GM12878 (cell line): Measurements from ENCODE around the gene COL9A1. TPM values are rescaled to one million over a fixed set of nuclear protein-coding genes. Genes with fewer than 3 reads are reported as not detected.

Experiments
- ATAC-seq: fragments of 200-7000 bp; cut with Tn5 transposase; 3 replicates; pipeline ENCODE4 v1.9.1; 2020; ENCODE audit warnings: mild to moderate bottlenecking, moderate library complexity
- Bru-seq: library from RNA; stranded (reverse); fragments of 400-500 nt; gene quantifications from one replicate; lab custom pipeline; 2021; lab: Mats Ljungman, UMichigan
- BruChase-seq, 2 experiments: library from RNA; stranded (reverse); fragments of 400-500 nt; gene quantifications; one replicate each; lab custom pipeline; 2021; lab: Mats Ljungman, UMichigan
- BruUV-seq: library from RNA; stranded (reverse); fragments of 400-500 nt; replicated peaks from 2 replicates; lab custom pipeline; 2021; lab: Mats Ljungman, UMichigan
- CTCF ChIA-PET: fragments of 300-600 bp; sonication (Branson Sonifier 250); formaldehyde crosslinking; extraction: SDS; loops from one replicate; lab custom pipeline; 2021; ENCODE audit warnings: inconsistent platforms; lab: Yijun Ruan, JAX
- POLR2A ChIA-PET: fragments of 350-600 bp; formaldehyde crosslinking; extraction: SDS; loops from one replicate; lab custom pipeline; 2021; ENCODE audit warnings: inconsistent platforms; lab: Charles Lee
- RAD21 ChIA-PET: fragments of 300-600 bp; sonication (Branson Sonifier 250); formaldehyde crosslinking; loops from one replicate; lab custom pipeline; 2023; ENCODE audit warnings: antibody characterized with exemption; ENCODE audit not compliant: unreplicated experiment; lab: Charles Lee
- SMC1A ChIA-PET: fragments of 300-600 bp; sonication (Branson Sonifier 250); formaldehyde crosslinking; loops from one replicate; lab custom pipeline; 2023; ENCODE audit not compliant: unreplicated experiment, uncharacterized antibody; lab: Charles Lee
- DNase-seq: peaks from one replicate; pipeline ENCODE4 v3.0.0-alpha.2; 2011; ENCODE audit warnings: low read depth, low spot score
- FAIRE-seq: peaks from 3 replicates; lab custom pipeline; 2011; peaks lifted over from hg19 to GRCh38; lab: Jason Lieb, UNC
- H2AFZ ChIP-seq: 2 replicates; pipeline ENCODE4 v1.6.0; 2011; ENCODE audit warnings: low read depth, low read length, control low read depth; ENCODE audit not compliant: control insufficient read depth
- H3K27ac ChIP-seq: 2 replicates; pipeline ENCODE4 v1.5.1; 2011; ENCODE audit warnings: control low read depth; ENCODE audit not compliant: control insufficient read depth, insufficient read depth
- H3K27me3 ChIP-seq, 2 experiments: replicated peaks in 1 of 2; 2 replicates each; pipeline versions ENCODE4 v1.6.0 to v1.6.1; 2011; ENCODE audit warnings: low read length in 1 of 2; ENCODE audit not compliant: control insufficient read depth in 2 of 2, insufficient read depth in 2 of 2
- H3K36me3 ChIP-seq, 2 experiments: 2 replicates each; pipeline ENCODE4 v1.5.1; 2011; ENCODE audit warnings: low read length in 1 of 2; ENCODE audit not compliant: control insufficient read depth in 2 of 2, insufficient read depth in 2 of 2
- H3K4me1 ChIP-seq: 2 replicates; pipeline ENCODE4 v1.6.1; 2011; ENCODE audit warnings: mild to moderate bottlenecking, low read length, moderate library complexity, mixed read lengths; ENCODE audit not compliant: control insufficient read depth, insufficient read depth
- H3K4me2 ChIP-seq: 2 replicates; pipeline ENCODE4 v1.6.0; 2011; ENCODE audit warnings: control low read depth; ENCODE audit not compliant: control insufficient read depth, insufficient read depth
- H3K4me3 ChIP-seq: fragments of 200-600 bp; sonication (generic); 2 replicates; pipeline ENCODE4 v1.5.1; 2016
- H3K79me2 ChIP-seq: 2 replicates; pipeline ENCODE4 v1.6.0; 2011; ENCODE audit warnings: low read length; ENCODE audit not compliant: control insufficient read depth, insufficient read depth
- H3K9ac ChIP-seq: 2 replicates; pipeline ENCODE4 v1.8.0; 2011; ENCODE audit warnings: low read length, control low read depth, mixed read lengths; ENCODE audit not compliant: control insufficient read depth, insufficient read depth
- H3K9me3 ChIP-seq: replicated peaks from 3 replicates; pipeline ENCODE4 v1.5.1; 2011; ENCODE audit warnings: mild to moderate bottlenecking, low read length; ENCODE audit not compliant: control insufficient read depth, insufficient read depth
- H4K20me1 ChIP-seq: 2 replicates; pipeline ENCODE4 v1.6.0; 2011; ENCODE audit not compliant: control insufficient read depth, insufficient read depth
- CHD2 ChIP-seq: IDR thresholded peaks from 2 replicates; pipeline ENCODE4 v1.6.1; 2011; ENCODE audit warnings: low read depth, low read length, improper control_type of control experiment, borderline replicate concordance
- CREB1 ChIP-seq: IDR thresholded peaks from 2 replicates; pipeline ENCODE4 v1.6.1; 2012; ENCODE audit warnings: low read depth, mild to moderate bottlenecking, inconsistent platforms
- KAT2A ChIP-seq: conservative IDR thresholded peaks from 2 replicates; pipeline ENCODE4 v1.6.1; 2011; ENCODE audit warnings: low read depth, low read length; ENCODE audit not compliant: control insufficient read depth
- LARP7 ChIP-seq: fragments of 450-650 bp; IDR thresholded peaks from 2 replicates; pipeline ENCODE4 v1.6.1; 2017; ENCODE audit warnings: mild to moderate bottlenecking
- MTA3 ChIP-seq: IDR thresholded peaks from 2 replicates; pipeline ENCODE4 v1.6.1; 2012; ENCODE audit warnings: low read length, inconsistent platforms, borderline replicate concordance
- PML ChIP-seq: IDR thresholded peaks from 2 replicates; pipeline ENCODE4 v1.6.1; 2012; ENCODE audit warnings: low read length, inconsistent platforms
- POLR2A ChIP-seq: IDR thresholded peaks from 2 replicates; pipeline ENCODE4 v1.6.1; 2011; ENCODE audit warnings: low read depth, mild to moderate bottlenecking, low read length
- SMC3 ChIP-seq: IDR thresholded peaks from 2 replicates; pipeline ENCODE4 v1.6.1; 2011; ENCODE audit warnings: low read length, improper control_type of control experiment, borderline replicate concordance
- WRNIP1 ChIP-seq: IDR thresholded peaks from 2 replicates; pipeline ENCODE4 v1.6.1; 2011; ENCODE audit warnings: low read depth, low read length, improper control_type of control experiment, borderline replicate concordance
- WGBS: methylation state at CpG from one replicate; pipeline ENCODE4 v1.1.6; 2016; ENCODE audit warnings: low lambda C conversion rate; ENCODE audit not compliant: insufficient replicate concordance, insufficient coverage; ENCODE audit errors: missing lambda C conversion rate; 5-methylcytosine and 5-hydroxymethylcytosine counted together
- in situ Hi-C: fragments of 300-500 bp; cut with MboI; formaldehyde crosslinking; loops from 9 replicates; pipeline ENCODE4 v1.14.3; 2018; ENCODE audit warnings: mixed read lengths
- intact Hi-C: fragments of 100-400 bp; cut with micrococcal nuclease; formaldehyde crosslinking; loops from one replicate; pipeline ENCODE4 v1.14.2; 2022; ENCODE audit not compliant: unreplicated experiment
- long read RNA-seq, 2 experiments: library from polyadenylated mRNA; unstranded; transcript quantifications; one replicate each; pipeline ENCODE4 v2.0.0, GENCODE V29; 2019 to 2020
- polyA minus RNA-seq, 3 experiments: library from RNA; depleted of rRNA, polyadenylated mRNA; stranded (reverse); fragments of >200 nt; gene quantifications; 2 replicates each; pipeline ENCODE4 v1.2.3, GENCODE V29; 2011
- polyA plus RNA-seq, 11 experiments: library from polyadenylated mRNA; depleted of rRNA in 4 of 11; unstranded in 6 of 11; stranded (reverse) in 5 of 11; fragments of >200 nt; fragmentation: Nextera tagmentation in 4 of 11; fragmentation: Illumina TruSeq in 1 of 11; extraction: Ambion mirVana in 4 of 11; extraction: Trizol in 1 of 11; gene quantifications; 1 replicate in 1 of 11; 2 replicates in 10 of 11; pipeline versions ENCODE4 v1.2.1 to v1.2.3, GENCODE V29; 2011 to 2016; ENCODE audit warnings: inconsistent platforms in 2 of 11, missing spikeins in 2 of 11, low read depth in 1 of 11
- total RNA-seq, 4 experiments: library from RNA; depleted of rRNA in 3 of 4; stranded (reverse); fragments of >200 nt in 3 of 4; fragmentation: Illumina TruSeq in 1 of 4; extraction: Trizol in 1 of 4; gene quantifications; 2 replicates each; pipeline versions ENCODE4 v1.2.1 to v1.2.3, GENCODE V29; 2013 to 2021
- TF ChIP-seq, protein P1 (sequence below): fragments of 450-650 bp; IDR thresholded peaks from 2 replicates; pipeline ENCODE4 v1.6.1; 2017; ENCODE audit warnings: mild to moderate bottlenecking
- TF ChIP-seq, protein P2 (sequence below): fragments of 450-650 bp; IDR thresholded peaks from 2 replicates; pipeline ENCODE4 v1.6.1; 2017; ENCODE audit warnings: borderline replicate concordance
- TF ChIP-seq, protein P3 (sequence below): IDR thresholded peaks from 2 replicates; pipeline ENCODE4 v1.6.1; 2011; ENCODE audit warnings: borderline replicate concordance, low read depth, mild to moderate bottlenecking, moderate library complexity, mixed read lengths, low read length; ENCODE audit not compliant: insufficient read depth; ENCODE audit errors: extremely low read length

The COL9A1 gene
- not detected in 2 replicates for total RNA-seq (2013; cell fraction: nucleolus; rRNA removed)
- not detected in 2 replicates for total RNA-seq (2014; rRNA removed)
- not detected in 2 replicates for total RNA-seq (2014; rRNA removed; fragmentation: Illumina TruSeq; extraction: Trizol)
- not detected in 2 replicates for total RNA-seq (2021)
- not detected for polyA plus RNA-seq (2011; ENCODE audit: low read depth)
- polyA plus RNA-seq (2011; rRNA removed): not detected in 2 replicates
- polyA plus RNA-seq (2011; cell fraction: cytosol; rRNA removed): not detected in 2 replicates
- 0.07 TPM in 2 replicates for polyA plus RNA-seq (2011; cell fraction: nucleus; rRNA removed)
- polyA plus RNA-seq (2012): 0.03 TPM in 1 of 2 replicates, not detected in the other
- polyA plus RNA-seq (2014; fragmentation: Illumina TruSeq; extraction: Trizol): not detected in 2 replicates
- not detected for polyA plus RNA-seq (2014; fragmentation: Nextera tagmentation; extraction: Ambion mirVana)
- 0.04 TPM in 1 of 2 replicates, not detected in the other for polyA plus RNA-seq (2014; rRNA removed)
- not detected for polyA plus RNA-seq (2016; fragmentation: Nextera tagmentation; extraction: Ambion mirVana)
- polyA minus RNA-seq (2011; rRNA and poly(A)+ RNA removed): not detected in 2 replicates
- not detected in 2 replicates for polyA minus RNA-seq (2011; cell fraction: cytosol; rRNA and poly(A)+ RNA removed)
- polyA minus RNA-seq (2011; cell fraction: nucleus; rRNA and poly(A)+ RNA removed): not detected in 2 replicates
- Bru-seq, nascent RNA: percentile 4 among the genes with signal in this experiment
- BruChase-seq, experiment 1, labeled RNA remaining after a 6-hour chase: percentile 4 among the genes with signal in this experiment
- not detected for BruChase-seq, experiment 2, labeled RNA remaining after a 2-hour chase
- long read RNA-seq, experiment 1: 0 reads
- long read RNA-seq, experiment 2: 0 reads

DNA sequence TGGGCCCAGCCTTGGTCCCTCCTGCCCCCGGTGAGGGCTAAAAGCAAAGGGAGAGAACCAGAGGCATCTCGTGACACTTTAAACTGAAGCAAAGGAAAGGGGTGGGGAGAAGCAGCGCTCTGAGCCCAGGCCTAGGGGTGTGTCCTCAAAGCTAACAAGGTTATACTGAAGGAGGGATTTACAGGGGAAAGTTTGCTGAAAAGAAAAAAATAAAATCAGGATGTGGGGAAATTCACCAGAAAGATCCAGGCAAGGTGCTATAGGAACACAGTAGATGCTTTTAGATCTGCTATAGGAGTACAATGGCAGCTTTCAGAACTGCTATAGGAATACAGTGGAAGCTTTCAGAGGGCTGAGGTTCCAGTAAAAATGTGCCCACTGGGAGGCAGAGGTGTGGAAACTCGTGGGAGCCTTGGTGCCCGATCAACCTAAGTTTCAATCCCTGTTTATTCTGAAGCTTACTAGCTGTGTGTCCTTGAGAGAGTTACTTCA, at the start of gene COL9A1:
COL9A1 (minus strand) TSS at position 51 of the 492 bp plus-strand sequence. CDS start 160 bp downstream, outside the sequence.
- FAIRE-seq (no peak), DNase-seq (no peak), ATAC-seq (no peak)
- Histone ChIP-seq H3K4me3 (no peak within 1 kb of the TSS), H3K4me2 (no peak within 1 kb of the TSS), H3K9ac (no peak within 1 kb of the TSS), H2AFZ (no peak within 1 kb of the TSS), H4K20me1 (no peaks in the 10 kb centered on the region), H3K9me3 (no peaks in the 10 kb centered on the region), H3K79me2 (no peaks in the 10 kb centered on the region), H3K27me3 (no peaks in the 10 kb centered on the region), H3K27ac (no peak within 1 kb of the TSS), H3K4me1 (no peaks in the 10 kb centered on the region), H3K36me3 (no peaks in the 10 kb centered on the region)
- 28% methylated on average over 5 of the region's 5 CpGs for WGBS
- ChIA-PET CTCF (interaction anchor here (0.9 to 1.2 kb wide), 3 partner anchors 66 to 652 kb away, joined by 3 to 4 read pairs (median 3); no protein-coding TSS in a partner anchor), RAD21 (no interaction called here), POLR2A (no interaction called here), SMC1A (interaction anchor here (1.0 to 1.2 kb wide), 3 partner anchors 24 to 581 kb away, joined by 3 to 4 read pairs (median 3); no protein-coding TSS in a partner anchor)
- intact Hi-C loops (no loop called here), in situ Hi-C loops (loop anchor here (10.0 kb wide), 1 partner anchor 712 kb away; no protein-coding TSS in a partner anchor)
- no TSS peak for BruUV-seq
- TF ChIP-seq, protein P1, sequence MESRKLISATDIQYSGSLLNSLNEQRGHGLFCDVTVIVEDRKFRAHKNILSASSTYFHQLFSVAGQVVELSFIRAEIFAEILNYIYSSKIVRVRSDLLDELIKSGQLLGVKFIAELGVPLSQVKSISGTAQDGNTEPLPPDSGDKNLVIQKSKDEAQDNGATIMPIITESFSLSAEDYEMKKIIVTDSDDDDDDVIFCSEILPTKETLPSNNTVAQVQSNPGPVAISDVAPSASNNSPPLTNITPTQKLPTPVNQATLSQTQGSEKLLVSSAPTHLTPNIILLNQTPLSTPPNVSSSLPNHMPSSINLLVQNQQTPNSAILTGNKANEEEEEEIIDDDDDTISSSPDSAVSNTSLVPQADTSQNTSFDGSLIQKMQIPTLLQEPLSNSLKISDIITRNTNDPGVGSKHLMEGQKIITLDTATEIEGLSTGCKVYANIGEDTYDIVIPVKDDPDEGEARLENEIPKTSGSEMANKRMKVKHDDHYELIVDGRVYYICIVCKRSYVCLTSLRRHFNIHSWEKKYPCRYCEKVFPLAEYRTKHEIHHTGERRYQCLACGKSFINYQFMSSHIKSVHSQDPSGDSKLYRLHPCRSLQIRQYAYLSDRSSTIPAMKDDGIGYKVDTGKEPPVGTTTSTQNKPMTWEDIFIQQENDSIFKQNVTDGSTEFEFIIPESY: no peak
- TF ChIP-seq KAT2A (no peak), MTA3 (no peak), SMC3 (no peak), WRNIP1 (no peak), CHD2 (no peak), POLR2A (no peak), CREB1 (no peak), LARP7 (no peak), PML (no peak)
- TF ChIP-seq, protein P2, sequence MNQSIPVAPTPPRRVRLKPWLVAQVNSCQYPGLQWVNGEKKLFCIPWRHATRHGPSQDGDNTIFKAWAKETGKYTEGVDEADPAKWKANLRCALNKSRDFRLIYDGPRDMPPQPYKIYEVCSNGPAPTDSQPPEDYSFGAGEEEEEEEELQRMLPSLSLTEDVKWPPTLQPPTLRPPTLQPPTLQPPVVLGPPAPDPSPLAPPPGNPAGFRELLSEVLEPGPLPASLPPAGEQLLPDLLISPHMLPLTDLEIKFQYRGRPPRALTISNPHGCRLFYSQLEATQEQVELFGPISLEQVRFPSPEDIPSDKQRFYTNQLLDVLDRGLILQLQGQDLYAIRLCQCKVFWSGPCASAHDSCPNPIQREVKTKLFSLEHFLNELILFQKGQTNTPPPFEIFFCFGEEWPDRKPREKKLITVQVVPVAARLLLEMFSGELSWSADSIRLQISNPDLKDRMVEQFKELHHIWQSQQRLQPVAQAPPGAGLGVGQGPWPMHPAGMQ: no peak
- TF ChIP-seq, protein P3, sequence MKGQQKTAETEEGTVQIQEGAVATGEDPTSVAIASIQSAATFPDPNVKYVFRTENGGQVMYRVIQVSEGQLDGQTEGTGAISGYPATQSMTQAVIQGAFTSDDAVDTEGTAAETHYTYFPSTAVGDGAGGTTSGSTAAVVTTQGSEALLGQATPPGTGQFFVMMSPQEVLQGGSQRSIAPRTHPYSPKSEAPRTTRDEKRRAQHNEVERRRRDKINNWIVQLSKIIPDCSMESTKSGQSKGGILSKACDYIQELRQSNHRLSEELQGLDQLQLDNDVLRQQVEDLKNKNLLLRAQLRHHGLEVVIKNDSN: no peak
